Fibroblast of lung (primary cell): ENCODE results near the gene CACNA2D3.

ENCODE experiments used
- CTCF ChIP-seq, 2 donors: IDR thresholded peaks in 1 of 2; conservative IDR thresholded peaks in 1 of 2; 1 replicate in 1 of 2; 2 replicates in 1 of 2; pipeline ENCODE4 v1.5.1; 2011 to 2012; ENCODE audit warnings: low read length in 2 of 2, control low read depth in 1 of 2, inconsistent platforms in 1 of 2, low read depth in 1 of 2, mild to moderate bottlenecking in 1 of 2
- EZH2 ChIP-seq: IDR thresholded peaks from 2 replicates; pipeline ENCODE4 v1.5.1; 2012; ENCODE audit warnings: low read length, control low read depth, mild to moderate bottlenecking; ENCODE audit errors: missing control alignments

- TF ChIP-seq CTCF (conservative IDR thresholded peaks at IDR 0.05 in 1 of 2, IDR thresholded peaks at IDR 0.05 in 1 of 2; ENCODE audit: low read depth in 1 of 2, low read length in 2 of 2) (no peak), EZH2 (no peak)
Measured at GRCh38 chr3:54165865-54166264, 43.5 kb downstream of the CACNA2D3 start.
